RWPE1 (cell line): ENCODE measurements around the gene ANKRD33B.

Experiments
- CTCF ChIA-PET: fragments of 350-600 bp; sonication (Branson Sonifier 250); formaldehyde crosslinking; extraction: SDS; loops from one replicate; lab custom pipeline; 2021; lab: Yijun Ruan, JAX
- POLR2A ChIA-PET: fragments of 400-600 bp; formaldehyde crosslinking; extraction: SDS; loops from one replicate; lab custom pipeline; 2020; ENCODE audit warnings: antibody characterized with exemption; ENCODE audit not compliant: low non-redundant PET; lab: Yijun Ruan, JAX
- DNase-seq: peaks from one replicate; pipeline ENCODE4 v3.0.0; 2012; ENCODE audit warnings: low spot score
- H3K27ac ChIP-seq: fragments of 450-650 bp; 2 replicates; pipeline ENCODE4 v1.5.1; 2017
- TF ChIP-seq, protein P1 (sequence below): fragments of 450-650 bp; conservative IDR thresholded peaks from 2 replicates; pipeline ENCODE4 v1.5.1; 2017; ENCODE audit warnings: low read depth, mild to moderate bottlenecking

The ANKRD33B gene

DNA sequence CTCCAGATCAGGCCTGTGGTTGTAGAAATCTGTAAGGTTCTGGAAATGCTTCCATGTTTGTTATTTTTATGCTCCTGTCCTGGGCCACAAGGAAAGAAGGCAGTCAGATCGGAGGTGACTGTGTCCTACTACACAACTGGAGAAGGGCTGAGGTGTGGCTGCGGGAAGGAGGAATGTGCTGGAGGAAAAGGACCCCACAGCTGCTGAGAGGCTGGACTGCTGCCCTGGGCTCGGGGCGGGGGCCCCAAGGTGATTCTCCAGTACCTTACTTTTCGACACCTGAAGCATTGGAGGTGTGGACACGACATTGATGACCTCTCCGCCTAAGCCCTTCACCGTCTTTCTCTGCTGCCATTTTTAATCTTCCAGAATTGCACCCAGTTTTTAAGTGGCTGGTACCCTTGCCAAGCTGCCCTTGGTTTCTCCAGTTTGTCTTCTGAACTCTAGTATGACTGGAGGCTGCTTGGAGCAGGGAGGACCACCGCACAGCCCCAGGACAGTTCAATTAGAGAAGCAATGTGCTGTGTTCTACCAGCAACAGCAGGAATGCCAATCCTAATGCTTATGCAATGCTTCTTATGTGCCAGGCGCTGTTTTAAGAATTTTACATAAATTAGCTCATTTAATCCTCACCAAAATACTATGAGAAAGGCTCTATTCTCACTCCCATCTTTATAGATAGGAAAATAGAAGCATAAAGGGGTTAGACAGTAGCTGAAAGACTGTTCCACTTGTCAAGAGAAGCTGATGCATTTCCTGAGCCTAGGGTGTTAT is 13.5 kb upstream of the ANKRD33B start:
- peak overlapping the region; percentile 68 for H3K27ac ChIP-seq
- CTCF ChIA-PET = interaction anchor here (1.0 kb wide), 1 partner anchor 77 kb away, joined by 5 read pairs; no protein-coding TSS in a partner anchor
- no peak for DNase-seq
- POLR2A ChIA-PET = no interaction called here
- TF ChIP-seq, protein P1, sequence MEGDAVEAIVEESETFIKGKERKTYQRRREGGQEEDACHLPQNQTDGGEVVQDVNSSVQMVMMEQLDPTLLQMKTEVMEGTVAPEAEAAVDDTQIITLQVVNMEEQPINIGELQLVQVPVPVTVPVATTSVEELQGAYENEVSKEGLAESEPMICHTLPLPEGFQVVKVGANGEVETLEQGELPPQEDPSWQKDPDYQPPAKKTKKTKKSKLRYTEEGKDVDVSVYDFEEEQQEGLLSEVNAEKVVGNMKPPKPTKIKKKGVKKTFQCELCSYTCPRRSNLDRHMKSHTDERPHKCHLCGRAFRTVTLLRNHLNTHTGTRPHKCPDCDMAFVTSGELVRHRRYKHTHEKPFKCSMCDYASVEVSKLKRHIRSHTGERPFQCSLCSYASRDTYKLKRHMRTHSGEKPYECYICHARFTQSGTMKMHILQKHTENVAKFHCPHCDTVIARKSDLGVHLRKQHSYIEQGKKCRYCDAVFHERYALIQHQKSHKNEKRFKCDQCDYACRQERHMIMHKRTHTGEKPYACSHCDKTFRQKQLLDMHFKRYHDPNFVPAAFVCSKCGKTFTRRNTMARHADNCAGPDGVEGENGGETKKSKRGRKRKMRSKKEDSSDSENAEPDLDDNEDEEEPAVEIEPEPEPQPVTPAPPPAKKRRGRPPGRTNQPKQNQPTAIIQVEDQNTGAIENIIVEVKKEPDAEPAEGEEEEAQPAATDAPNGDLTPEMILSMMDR = no peak

DNA sequence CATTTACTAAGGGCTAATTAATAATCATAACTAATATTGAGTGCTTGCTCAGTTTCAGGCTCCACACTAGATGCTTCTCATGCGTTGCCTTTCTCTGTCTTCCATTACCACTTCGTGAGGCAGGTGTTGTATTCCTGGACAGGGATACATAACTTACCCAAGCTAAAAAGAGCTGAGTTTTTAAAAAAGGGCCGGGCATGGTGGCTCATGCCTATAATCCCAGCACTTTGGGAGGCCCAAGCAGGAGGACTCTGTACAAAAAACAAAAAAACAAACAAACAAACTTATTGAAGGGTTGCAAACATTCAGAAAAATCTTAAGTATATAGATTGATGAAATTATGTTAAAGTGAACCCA is 12.1 kb upstream of the ANKRD33B start:
- peak overlapping the region; percentile 68 for H3K27ac ChIP-seq
- CTCF ChIA-PET = interaction anchor here (0.6 to 1.1 kb wide), 3 partner anchors 8 to 76 kb away, joined by 3 to 6 read pairs (median 5); no protein-coding TSS in a partner anchor
- DNase-seq = no peak
- POLR2A ChIA-PET = no interaction called here
- TF ChIP-seq, protein P1 = no peak

DNA sequence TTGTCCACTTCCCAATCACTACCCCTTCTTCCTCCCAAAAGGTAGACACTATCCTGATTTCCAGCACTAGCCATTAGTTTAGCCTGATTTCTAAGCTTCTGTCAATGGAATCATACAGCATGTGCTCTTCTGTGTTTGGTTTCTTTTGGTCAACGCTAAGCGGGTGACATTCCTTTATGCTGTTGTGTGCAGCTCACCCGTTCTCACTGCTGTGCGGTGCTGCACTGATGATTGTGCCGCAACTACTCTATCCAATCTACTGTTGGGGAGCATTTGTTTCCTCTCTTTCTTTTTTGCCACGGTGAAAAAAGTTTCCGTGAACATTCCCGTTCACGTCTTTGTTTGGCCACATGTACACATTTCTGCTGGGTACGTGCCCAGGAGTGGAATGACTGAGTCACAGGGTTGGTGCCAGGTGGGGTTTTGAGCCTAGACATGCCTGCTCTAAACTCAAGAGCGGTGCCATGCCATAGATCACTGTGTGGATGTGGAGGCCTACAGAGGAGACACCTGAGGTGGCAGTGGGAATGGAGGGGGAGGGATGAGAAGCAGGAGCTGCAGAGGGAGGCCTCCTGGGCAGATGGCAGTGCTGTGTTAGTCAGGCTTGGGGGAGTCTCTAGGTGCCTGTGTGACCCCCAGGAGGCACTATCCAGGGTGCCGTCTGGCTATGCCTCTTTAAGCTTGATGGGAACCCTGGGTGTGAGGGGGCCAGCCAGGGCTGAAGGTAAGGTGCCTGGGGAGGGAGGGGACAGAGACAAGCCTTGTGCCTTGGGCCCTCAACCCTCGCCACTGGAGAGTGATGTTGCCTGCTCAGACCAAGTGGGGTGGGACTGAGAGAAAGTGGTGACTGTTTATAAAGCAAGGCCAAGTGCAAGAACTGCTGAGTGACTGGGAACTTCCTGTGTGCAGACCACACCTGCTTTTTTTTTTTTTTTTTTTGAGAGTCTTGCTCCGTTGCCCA is 11.4 kb upstream of the ANKRD33B start:
- DNase-seq = no peak
- H3K27ac ChIP-seq = peak overlapping the region; percentile 45
- ChIA-PET CTCF (interaction anchor here (0.7 to 1.2 kb wide), 2 partner anchors 59 to 80 kb away, joined by 3 read pairs; no protein-coding TSS in a partner anchor), POLR2A (no interaction called here)
- TF ChIP-seq, protein P1 = no peak

DNA sequence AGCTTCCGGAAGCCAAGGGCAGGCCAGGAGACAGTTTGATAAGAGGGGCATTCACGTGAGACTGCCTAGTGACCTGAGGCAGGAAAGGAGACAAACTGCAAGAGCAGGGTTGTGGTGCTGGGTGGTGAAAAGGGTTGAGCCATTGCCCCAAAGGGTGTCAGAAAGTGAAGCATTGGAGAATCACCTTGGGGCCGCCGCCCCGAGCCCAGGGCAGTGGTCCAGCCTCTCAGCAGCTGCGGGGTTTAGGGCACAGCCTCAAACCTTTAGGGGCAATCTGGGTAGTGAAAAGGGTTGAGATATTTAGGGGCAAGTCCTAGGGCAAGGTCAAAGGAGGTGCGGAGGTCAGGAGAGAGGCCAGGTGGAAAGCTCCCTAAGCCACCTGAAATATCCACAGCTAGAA is 10.4 kb upstream of the ANKRD33B start:
- ChIA-PET CTCF (interaction anchor here (0.7 to 1.2 kb wide), 2 partner anchors 60 to 79 kb away, joined by 3 read pairs; no protein-coding TSS in a partner anchor), POLR2A (no interaction called here)
- TF ChIP-seq, protein P1 = no peak
- DNase-seq = no peak
- H3K27ac ChIP-seq = no peak overlapping the region

DNA sequence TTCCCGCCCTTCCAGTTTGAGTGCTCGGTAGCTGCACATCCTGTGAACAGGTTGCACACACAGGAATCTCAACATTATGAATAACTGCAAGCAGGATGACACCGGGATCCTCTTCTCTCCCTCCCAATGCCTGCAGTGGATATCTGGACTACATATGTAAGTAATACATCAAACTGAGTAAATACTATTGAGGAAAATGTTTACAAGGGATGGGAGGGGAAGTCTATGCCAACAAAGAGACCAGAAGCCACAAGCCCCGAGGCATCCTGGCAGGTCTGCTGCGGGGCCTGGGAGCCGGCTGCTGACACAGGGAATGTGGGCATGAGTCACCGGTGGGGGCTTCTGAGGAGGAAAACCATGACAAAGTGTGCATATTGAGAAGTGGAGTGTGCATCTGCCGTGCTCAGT is 8.6 kb upstream of the ANKRD33B start:
- CTCF ChIA-PET = interaction anchor here (0.6 kb wide), 1 partner anchor 63 kb away, joined by 4 read pairs; no protein-coding TSS in a partner anchor
- POLR2A ChIA-PET = no interaction called here
- DNase-seq = peak; percentile 73

More for the DNA sequence above, 8.6 kb upstream of the ANKRD33B start:
- peak overlapping the region; percentile 35; the same call in 1 of the 2 replicates for H3K27ac ChIP-seq
- TF ChIP-seq, protein P1 = no peak
